22Rv1 (cell line): ENCODE measurements around the gene FAM24B.

Source experiments
- H3K27ac ChIP-seq: fragments of 450-650 bp; 2 replicates; pipeline ENCODE4 v1.5.1; 2017
- CTCF ChIP-seq: fragments of 450-650 bp; IDR thresholded peaks from 2 replicates; pipeline ENCODE4 v1.5.1; 2017; ENCODE audit warnings: mild to moderate bottlenecking
- ZFX ChIP-seq: fragments of 450-650 bp; IDR thresholded peaks from 2 replicates; pipeline ENCODE4 v1.6.1; 2017; ENCODE audit warnings: antibody characterized with exemption, borderline replicate concordance

FAM24B gene

DNA sequence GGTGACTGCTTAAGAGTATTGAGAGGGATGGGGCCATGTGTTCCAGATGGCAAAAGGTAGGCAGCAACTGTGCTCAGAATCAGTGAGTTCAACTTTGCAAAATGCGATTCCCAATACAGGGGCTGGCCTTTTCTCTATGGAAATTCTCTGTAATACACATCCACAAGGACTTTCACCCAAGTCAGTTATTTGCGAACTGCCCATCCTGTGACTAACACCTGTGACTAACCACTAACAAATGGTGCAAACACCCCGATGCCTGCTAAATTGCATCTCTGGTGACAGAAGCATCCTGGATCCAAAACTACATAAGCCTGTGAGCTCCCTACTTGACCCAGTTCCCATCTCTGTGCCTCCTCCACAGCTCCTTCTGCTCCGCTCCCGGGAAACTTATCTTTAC, 24.7 kb downstream of the FAM24B start:
- H3K27ac ChIP-seq = no peak overlapping the region
- TF ChIP-seq ZFX (no peak), CTCF (no peak)

GRCh38 chr10:122853665-122854313, 25.6 kb downstream of the FAM24B start:
- H3K27ac ChIP-seq = no peak overlapping the region
- TF ChIP-seq CTCF = no peak
- no peak for TF ChIP-seq ZFX

DNA sequence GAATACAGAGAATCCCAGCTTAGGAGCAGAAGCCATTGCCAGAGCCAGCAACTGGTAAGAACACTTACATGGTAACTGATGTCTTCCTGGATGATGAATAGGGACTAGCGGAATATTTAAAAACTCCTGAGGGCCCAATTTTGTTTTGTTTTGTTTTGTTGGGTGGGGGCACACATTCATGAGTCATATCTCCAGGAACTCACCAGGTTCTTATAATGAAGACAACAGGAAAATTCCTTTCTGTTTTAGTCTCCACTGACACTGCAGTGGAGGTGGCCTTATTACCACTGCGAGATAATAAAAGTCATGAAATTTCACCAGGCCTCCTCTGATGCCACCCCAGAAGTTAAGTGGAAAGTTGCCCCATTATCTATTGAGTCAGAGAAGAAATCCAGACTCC, 27.1 kb downstream of the FAM24B start:
- no peak overlapping the region for H3K27ac ChIP-seq
- TF ChIP-seq ZFX (no peak), CTCF (no peak)

- no peak for TF ChIP-seq ZFX
- no peak for TF ChIP-seq CTCF
- no peak overlapping the region for H3K27ac ChIP-seq
Observed at GRCh38 chr10:122850705-122851640, 28.4 kb downstream of the FAM24B start.

- no peak overlapping the region for H3K27ac ChIP-seq
Observed at GRCh38 chr10:122849900-122850605, 29.3 kb downstream of the FAM24B start.

GRCh38 chr10:122849090-122849489, 30.3 kb downstream of the FAM24B start:
- TF ChIP-seq CTCF = no peak
- TF ChIP-seq ZFX = no peak
- H3K27ac ChIP-seq = no peak overlapping the region

More at GRCh38 chr10:122849900-122850605, 29.3 kb downstream of the FAM24B start:
- TF ChIP-seq ZFX (no peak), CTCF (no peak)
